ENCODE measurements around the gene TUB.

TUB gene

GRCh38 chr11:8095806-8096522, 15.0 kb downstream of the TUB start:
- DNase-seq (no peak), ATAC-seq (replicated peaks) (no peak)
- Mint-ChIP-seq H3K36me3 (ENCODE audit: insufficient read depth) (no peaks in the 10 kb centered on the region), H3K9me3 (no peaks in the 10 kb centered on the region), H3K27me3 (no peaks in the 10 kb centered on the region), H3K4me3 (no peak overlapping the region), H3K4me1 (ENCODE audit: low read depth in 2 of 2) (peaks cover 0 to 2% of the 10 kb centered on the region in 2 donors), H3K27ac (no peak overlapping the region)

DNA sequence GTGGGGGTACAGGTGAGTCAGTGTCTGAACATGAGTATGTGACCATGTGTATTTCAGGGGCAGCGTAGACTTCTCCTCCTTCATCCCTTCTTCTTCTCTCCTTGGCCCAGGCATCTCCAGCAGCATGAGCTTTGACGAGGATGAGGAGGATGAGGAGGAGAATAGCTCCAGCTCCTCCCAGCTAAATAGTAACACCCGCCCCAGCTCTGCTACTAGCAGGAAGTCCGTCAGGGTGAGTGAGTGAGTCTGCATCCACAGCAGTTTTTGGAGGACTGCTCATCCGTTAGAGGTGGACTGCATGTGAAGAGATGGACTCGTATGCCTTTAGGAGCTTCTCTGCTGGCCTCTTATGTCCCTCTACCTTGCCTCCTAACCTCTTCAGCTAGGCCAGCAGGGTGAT, 15.6 kb downstream of the TUB start:
- Mint-ChIP-seq H3K9me3 (no peaks in the 10 kb centered on the region), H3K36me3 (ENCODE audit: insufficient read depth) (no peaks in the 10 kb centered on the region), H3K4me3 (no peak overlapping the region), H3K27me3 (no peaks in the 10 kb centered on the region), H3K27ac (no peak overlapping the region), H3K4me1 (ENCODE audit: low read depth in 2 of 2) (peaks cover 0 to 2% of the 10 kb centered on the region in 2 donors)
- ATAC-seq (replicated peaks) (no peak), DNase-seq (no peak)

DNA sequence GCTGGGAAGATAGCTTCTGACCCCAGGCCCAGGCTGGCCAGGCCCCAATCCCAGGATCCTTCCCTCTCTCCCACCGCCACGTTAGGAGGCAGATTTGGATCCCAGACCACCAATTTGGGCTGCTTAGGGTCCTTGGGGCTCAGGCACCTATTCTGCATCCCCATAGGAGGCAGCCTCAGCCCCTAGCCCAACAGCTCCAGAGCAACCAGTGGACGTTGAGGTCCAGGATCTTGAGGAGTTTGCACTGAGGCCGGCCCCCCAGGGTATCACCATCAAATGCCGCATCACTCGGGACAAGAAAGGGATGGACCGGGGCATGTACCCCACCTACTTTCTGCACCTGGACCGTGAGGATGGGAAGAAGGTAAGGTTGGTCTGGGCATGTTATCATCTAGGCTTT, 16.1 kb downstream of the TUB start:
- no peaks in the 10 kb centered on the region for H3K9me3 Mint-ChIP-seq
- no peak overlapping the region for H3K27ac Mint-ChIP-seq

GRCh38 chr11:8097468-8097867, 16.5 kb downstream of the TUB start:
- H3K4me1 Mint-ChIP-seq (ENCODE audit: low read depth in 2 of 2) = peaks cover 0 to 2% of the 10 kb centered on the region in 2 donors
- DNase-seq = no peak
- H3K9me3 Mint-ChIP-seq = no peaks in the 10 kb centered on the region
- no peaks in the 10 kb centered on the region for H3K36me3 Mint-ChIP-seq (ENCODE audit: insufficient read depth)
- no peak overlapping the region for H3K27ac Mint-ChIP-seq
- no peak for ATAC-seq (replicated peaks)
- no peak overlapping the region for H3K4me3 Mint-ChIP-seq
- no peaks in the 10 kb centered on the region for H3K27me3 Mint-ChIP-seq

More for the DNA sequence above, 16.1 kb downstream of the TUB start:
- H3K36me3 Mint-ChIP-seq (ENCODE audit: insufficient read depth) = no peaks in the 10 kb centered on the region
- no peaks in the 10 kb centered on the region for H3K27me3 Mint-ChIP-seq
- DNase-seq (no peak), ATAC-seq (replicated peaks) (no peak)
- peaks cover 0 to 2% of the 10 kb centered on the region in 2 donors for H3K4me1 Mint-ChIP-seq (ENCODE audit: low read depth in 2 of 2)
- no peak overlapping the region for H3K4me3 Mint-ChIP-seq

DNA sequence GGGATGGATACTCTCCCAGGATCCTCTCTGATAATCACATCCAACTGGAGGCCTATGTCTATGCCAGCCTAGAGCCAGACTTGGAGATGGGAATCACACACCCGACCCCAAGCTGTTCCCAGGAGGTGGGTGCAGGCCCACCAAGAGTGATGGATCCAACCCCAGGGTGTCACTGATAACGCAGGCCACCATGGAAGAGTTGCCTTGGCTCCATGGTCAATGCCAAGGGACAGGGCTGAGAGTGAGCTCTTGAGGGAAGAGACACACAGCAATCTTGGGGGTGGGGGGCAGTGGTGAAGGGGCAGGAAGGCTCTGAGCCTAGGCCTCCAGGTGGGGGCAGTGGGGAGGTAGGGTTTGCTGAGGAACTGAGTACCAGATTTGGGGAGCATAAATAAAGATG, 16.9 kb downstream of the TUB start:
- H3K27ac Mint-ChIP-seq = no peak overlapping the region

GRCh38 chr11:8098361-8098760, 17.4 kb downstream of the TUB start:
- Mint-ChIP-seq H3K4me3 (no peak overlapping the region), H3K27ac (no peak overlapping the region), H3K4me1 (ENCODE audit: low read depth in 2 of 2) (no peaks in the 10 kb centered on the region), H3K27me3 (no peaks in the 10 kb centered on the region), H3K9me3 (no peaks in the 10 kb centered on the region), H3K36me3 (ENCODE audit: insufficient read depth) (no peaks in the 10 kb centered on the region)
- no peak for ATAC-seq (replicated peaks)
- DNase-seq = no peak

More for the DNA sequence above, 16.9 kb downstream of the TUB start:
- Mint-ChIP-seq H3K9me3 (no peaks in the 10 kb centered on the region), H3K36me3 (ENCODE audit: insufficient read depth) (no peaks in the 10 kb centered on the region), H3K4me1 (ENCODE audit: low read depth in 2 of 2) (no peaks in the 10 kb centered on the region), H3K4me3 (no peak overlapping the region), H3K27me3 (no peaks in the 10 kb centered on the region)
- DNase-seq (no peak), ATAC-seq (replicated peaks) (no peak)

DNA sequence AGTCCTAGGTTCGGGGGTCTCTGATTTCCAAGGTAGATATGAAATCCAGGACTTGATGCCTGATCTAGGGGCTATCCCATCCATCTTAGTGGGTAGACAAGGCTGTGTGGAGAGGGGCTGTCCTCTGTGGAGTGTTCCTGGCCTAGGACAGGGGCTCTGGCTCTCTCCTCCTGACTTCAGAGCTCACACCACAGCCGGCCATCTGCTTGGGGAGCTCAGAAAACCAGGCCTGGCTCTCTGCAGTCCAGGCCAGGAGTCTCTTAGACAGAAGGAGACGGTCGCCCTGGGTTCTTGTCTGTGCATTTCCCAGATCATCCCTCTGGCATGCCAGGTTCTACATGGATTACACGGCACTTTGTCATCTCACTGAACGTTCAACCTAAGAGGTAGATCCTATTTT, 17.9 kb downstream of the TUB start:
- no peaks in the 10 kb centered on the region for H3K36me3 Mint-ChIP-seq (ENCODE audit: insufficient read depth)
- H3K27me3 Mint-ChIP-seq = no peaks in the 10 kb centered on the region
- no peak overlapping the region for H3K27ac Mint-ChIP-seq
- ATAC-seq (replicated peaks) (no peak), DNase-seq (no peak)
- H3K9me3 Mint-ChIP-seq = no peaks in the 10 kb centered on the region
- no peak overlapping the region for H3K4me3 Mint-ChIP-seq
- no peaks in the 10 kb centered on the region for H3K4me1 Mint-ChIP-seq (ENCODE audit: low read depth in 2 of 2)

GRCh38 chr11:8099291-8099899, 18.4 kb downstream of the TUB start:
- Mint-ChIP-seq H3K9me3 (no peaks in the 10 kb centered on the region), H3K27ac (no peak overlapping the region), H3K4me1 (ENCODE audit: low read depth in 2 of 2) (no peaks in the 10 kb centered on the region), H3K4me3 (no peak overlapping the region), H3K36me3 (ENCODE audit: insufficient read depth) (no peaks in the 10 kb centered on the region), H3K27me3 (no peaks in the 10 kb centered on the region)
- DNase-seq (peak; percentile 54 to 69 (median 56)), ATAC-seq (replicated peaks) (peak; percentile 49)

DNA sequence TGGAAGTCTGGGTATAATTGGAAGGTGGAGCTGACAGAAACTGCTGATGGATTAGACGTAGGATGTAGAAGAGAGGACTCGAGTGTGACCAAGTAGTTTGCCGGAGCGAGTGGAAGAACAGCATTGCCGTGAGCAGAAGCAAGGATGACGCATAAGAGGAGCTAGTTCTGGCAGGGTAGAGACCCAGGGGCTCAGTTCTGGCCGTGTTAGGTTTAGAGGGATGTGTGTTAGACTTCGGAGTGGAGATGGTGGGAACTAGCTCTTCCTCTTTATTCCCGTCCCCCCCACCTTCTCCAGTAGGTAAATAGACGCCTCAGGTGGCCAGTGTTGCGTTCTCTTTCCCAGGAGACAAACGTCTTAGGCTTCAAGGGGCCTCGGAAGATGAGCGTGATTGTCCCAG, 19.1 kb downstream of the TUB start:
- ATAC-seq (replicated peaks) (no peak), DNase-seq (no peak)
- H3K4me1 Mint-ChIP-seq (ENCODE audit: low read depth in 2 of 2) = no peaks in the 10 kb centered on the region
- no peaks in the 10 kb centered on the region for H3K36me3 Mint-ChIP-seq (ENCODE audit: insufficient read depth)
- no peak overlapping the region for H3K4me3 Mint-ChIP-seq
- no peaks in the 10 kb centered on the region for H3K27me3 Mint-ChIP-seq
- no peaks in the 10 kb centered on the region for H3K9me3 Mint-ChIP-seq
- H3K27ac Mint-ChIP-seq = no peak overlapping the region

DNA sequence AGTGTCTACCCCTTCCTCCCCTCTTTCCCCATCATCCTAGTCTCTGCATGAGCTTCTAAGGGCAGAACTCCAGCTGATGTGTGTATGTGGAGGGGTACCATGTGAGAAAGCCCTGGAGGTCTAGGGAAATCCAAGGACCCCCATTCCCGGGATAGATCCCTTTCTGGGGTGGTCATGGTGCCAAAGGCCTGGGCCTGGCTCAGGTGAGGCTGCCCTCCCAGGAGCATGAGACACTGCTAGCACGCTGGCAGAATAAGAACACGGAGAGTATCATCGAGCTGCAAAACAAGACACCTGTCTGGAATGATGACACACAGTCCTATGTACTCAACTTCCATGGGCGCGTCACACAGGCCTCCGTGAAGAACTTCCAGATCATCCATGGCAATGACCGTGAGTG, 19.6 kb downstream of the TUB start:
- Mint-ChIP-seq H3K36me3 (ENCODE audit: insufficient read depth) (no peaks in the 10 kb centered on the region), H3K9me3 (no peaks in the 10 kb centered on the region), H3K4me3 (no peak overlapping the region), H3K27ac (no peak overlapping the region), H3K4me1 (ENCODE audit: low read depth in 2 of 2) (no peaks in the 10 kb centered on the region), H3K27me3 (no peaks in the 10 kb centered on the region)
- DNase-seq (no peak), ATAC-seq (replicated peaks) (no peak)

GRCh38 chr11:8101421-8101820, 20.4 kb downstream of the TUB start:
- Mint-ChIP-seq H3K4me1 (ENCODE audit: low read depth in 2 of 2) (no peaks in the 10 kb centered on the region), H3K9me3 (no peaks in the 10 kb centered on the region), H3K36me3 (ENCODE audit: insufficient read depth) (no peaks in the 10 kb centered on the region), H3K27ac (no peak overlapping the region), H3K4me3 (no peak overlapping the region), H3K27me3 (no peaks in the 10 kb centered on the region)
- ATAC-seq (replicated peaks) = no peak
- no peak for DNase-seq

DNA sequence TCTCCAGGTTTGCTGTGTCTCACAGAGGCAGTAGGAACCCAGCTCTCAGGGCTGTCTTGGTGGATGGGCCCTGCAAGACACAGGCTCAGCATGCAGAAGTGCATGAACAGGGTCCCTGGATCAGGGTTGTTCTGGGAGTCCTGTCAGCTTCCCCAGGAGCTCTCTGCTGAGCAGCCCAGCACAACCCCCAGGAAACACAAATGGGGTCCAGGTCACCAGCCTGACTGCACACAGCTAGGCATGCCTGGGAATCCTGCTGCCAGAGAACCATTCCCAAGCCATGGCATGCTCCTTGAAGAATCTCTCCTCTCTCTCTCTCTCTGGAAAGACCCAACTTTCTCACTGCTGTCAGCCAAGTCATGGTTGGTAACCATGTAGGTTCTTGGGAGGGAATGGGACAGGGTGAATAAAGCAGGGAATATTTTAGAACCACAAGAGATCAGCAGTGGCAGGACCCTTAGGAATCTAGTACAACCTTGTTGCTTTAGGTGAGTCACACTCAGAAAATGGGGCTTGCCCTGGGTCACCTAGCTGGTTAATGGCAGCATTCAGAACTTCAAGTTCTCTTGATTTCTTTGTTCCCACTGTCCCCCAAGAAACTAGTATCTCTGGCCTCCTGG, 21.4 kb downstream of the TUB start:
- DNase-seq (no peak), ATAC-seq (replicated peaks) (no peak)
- H3K4me1 Mint-ChIP-seq (ENCODE audit: low read depth in 2 of 2) = no peaks in the 10 kb centered on the region

DNA sequence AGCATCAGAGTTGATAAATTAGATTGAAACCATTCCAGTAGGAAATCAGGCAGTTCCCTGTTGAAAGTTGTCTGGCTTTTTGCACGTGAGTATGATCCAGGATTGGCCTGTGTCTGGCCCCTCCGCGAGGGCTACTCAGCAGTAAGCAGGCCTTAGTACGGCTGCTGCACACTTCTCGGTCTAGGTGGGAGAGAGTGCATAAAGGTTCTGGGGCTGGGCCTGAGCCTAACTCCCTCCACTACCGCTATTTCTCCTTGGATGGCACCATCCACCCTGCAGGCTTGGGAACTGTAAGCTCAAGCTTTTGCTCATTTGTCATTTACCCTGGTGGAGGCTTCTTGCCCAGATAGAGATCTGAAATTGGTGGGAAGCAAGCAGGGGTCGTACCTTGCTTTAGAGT, 22.0 kb downstream of the TUB start:
- no peak overlapping the region for H3K27ac Mint-ChIP-seq
- no peaks in the 10 kb centered on the region for H3K4me1 Mint-ChIP-seq (ENCODE audit: low read depth in 2 of 2)
- no peaks in the 10 kb centered on the region for H3K9me3 Mint-ChIP-seq
- ATAC-seq (replicated peaks) (no peak), DNase-seq (no peak)
- no peaks in the 10 kb centered on the region for H3K36me3 Mint-ChIP-seq (ENCODE audit: insufficient read depth)
- no peaks in the 10 kb centered on the region for H3K27me3 Mint-ChIP-seq
- no peak overlapping the region for H3K4me3 Mint-ChIP-seq

More for the DNA sequence above, 21.4 kb downstream of the TUB start:
- Mint-ChIP-seq H3K27me3 (no peaks in the 10 kb centered on the region), H3K4me3 (no peak overlapping the region), H3K36me3 (ENCODE audit: insufficient read depth) (no peaks in the 10 kb centered on the region), H3K27ac (no peak overlapping the region), H3K9me3 (no peaks in the 10 kb centered on the region)

DNA sequence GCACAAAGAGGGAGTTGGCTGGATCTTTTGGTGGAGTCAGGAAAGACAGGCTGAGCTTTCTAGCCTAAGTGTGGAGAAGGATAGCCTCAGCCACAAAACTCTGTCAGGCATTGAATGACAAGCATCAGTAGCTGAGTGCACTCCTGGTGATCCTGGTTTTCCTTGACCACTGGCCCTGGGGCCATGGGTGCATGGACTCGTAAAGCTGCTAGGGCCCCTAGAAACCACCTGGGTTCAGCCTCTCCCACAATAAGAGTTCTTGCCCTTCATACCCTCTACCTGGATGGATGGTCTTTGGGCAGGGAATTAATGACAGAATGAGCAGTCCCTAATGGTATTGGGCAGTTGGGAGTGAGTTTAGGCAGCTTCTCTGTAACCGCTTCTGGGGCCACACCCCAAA, 22.9 kb downstream of the TUB start:
- H3K4me3 Mint-ChIP-seq = no peak overlapping the region
- ATAC-seq (replicated peaks) (no peak), DNase-seq (no peak)
- no peaks in the 10 kb centered on the region for H3K9me3 Mint-ChIP-seq
- no peaks in the 10 kb centered on the region for H3K36me3 Mint-ChIP-seq (ENCODE audit: insufficient read depth)
- no peaks in the 10 kb centered on the region for H3K4me1 Mint-ChIP-seq (ENCODE audit: low read depth in 2 of 2)
- H3K27me3 Mint-ChIP-seq = no peaks in the 10 kb centered on the region
- no peak overlapping the region for H3K27ac Mint-ChIP-seq

Data from effector memory CD8-positive, alpha-beta T cell (primary cell).